HG03139 (cell line): ENCODE measurements around the gene ADAMTS17.

Experiments used
- ATAC-seq: cut with Tn5 transposase; IDR thresholded peaks from one replicate; pipeline ENCODE4 v1.9.1; 2021; ENCODE audit not compliant: unreplicated experiment

The ADAMTS17 gene

DNA sequence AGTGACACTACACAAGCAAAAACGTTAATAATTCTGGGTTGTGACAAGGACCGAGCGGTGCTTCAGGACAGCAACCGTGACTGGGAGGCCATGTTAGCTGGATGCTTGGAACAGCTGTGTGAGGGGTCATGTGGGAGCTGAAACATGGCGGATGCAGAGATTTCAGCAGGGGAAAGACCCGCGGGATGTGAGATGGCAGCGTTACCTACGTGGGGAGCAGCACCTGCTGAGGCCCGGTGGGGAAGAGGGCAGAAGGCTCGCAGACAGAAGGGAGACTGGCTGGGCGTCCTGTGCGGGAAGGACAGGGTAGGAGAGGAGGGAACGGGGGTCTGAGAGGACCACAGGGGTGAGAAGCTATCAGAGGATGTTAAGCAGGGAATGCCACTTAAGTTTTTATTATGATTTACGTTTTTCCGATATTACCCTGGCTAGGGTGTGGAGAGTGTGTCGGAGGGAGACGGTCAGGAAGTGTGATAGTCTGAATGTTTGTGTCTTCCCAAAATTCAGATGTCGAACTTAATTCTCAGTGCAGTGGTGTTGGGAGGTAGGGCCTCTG, 379.7 kb downstream of the ADAMTS17 start:
- ATAC-seq: no peak

DNA sequence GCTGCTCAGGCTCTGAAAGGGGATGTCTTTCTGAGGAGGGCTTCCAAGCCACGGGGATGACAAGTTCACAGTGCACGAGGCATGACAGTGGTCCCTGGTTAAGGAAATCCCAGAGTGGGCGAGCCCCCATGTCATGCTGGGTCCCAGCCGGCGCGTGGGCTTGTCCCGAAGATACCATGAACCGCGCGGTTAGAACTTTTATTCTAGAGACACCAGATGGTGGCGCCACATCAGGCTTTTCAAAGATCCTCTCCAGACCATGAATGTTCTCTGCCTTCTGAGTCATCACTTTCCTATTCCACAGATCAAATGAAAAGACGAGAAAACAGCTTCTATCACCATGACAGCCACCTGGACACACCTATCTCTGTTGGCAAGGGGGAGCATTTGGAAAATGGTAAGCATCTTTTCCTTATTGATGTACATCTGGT, 380.7 kb downstream of the ADAMTS17 start:
- no peak for ATAC-seq

DNA sequence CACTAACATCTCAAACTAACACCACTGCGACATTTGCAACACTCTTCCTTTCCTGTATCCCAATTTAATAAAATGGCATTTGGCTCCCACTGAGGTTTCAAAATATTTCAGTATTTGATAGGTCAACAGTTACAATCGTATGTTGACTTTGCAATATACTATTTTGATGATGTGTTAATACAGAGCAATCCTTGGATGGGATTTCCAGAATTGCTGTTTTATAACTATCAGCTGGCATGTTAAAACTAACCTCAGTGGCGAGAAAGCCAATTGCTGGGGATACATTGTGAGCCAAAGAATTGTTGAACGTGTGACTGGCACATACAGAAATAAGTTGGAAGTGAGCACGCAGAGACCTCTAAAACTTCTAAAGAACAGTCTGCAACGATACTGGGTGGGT, 382.4 kb downstream of the ADAMTS17 start:
- ATAC-seq: no peak

DNA sequence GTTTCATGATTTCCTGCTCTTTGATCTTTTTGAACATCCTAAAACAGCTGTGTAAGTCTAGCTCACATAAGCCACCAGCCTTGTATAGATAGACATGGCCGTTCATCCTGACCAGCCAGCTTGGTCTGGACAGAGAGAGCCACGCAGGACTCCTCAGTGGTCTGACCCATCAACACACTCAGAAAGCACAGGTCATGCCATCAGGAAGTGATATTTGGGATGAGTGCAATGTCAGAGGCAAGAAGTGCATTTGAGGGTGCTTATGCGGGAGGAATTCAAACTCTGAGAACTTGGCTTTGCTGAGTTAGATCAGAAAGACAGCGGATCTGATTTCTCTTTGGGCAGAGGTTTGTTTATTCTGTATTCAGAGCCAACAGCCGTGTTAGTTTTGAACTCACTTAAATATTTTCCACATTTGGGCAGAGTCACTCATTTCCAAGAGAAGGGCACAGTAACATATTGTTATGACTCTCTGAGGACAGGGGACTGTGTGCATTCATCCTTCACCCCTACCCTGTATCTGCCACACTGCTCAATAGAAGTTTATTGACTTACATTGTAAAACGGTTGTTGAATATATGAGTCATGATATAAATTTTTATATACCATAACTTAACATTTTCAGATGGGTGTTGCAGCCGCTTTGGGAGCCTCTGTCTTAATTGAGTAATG, 383.2 kb downstream of the ADAMTS17 start:
- no peak for ATAC-seq

DNA sequence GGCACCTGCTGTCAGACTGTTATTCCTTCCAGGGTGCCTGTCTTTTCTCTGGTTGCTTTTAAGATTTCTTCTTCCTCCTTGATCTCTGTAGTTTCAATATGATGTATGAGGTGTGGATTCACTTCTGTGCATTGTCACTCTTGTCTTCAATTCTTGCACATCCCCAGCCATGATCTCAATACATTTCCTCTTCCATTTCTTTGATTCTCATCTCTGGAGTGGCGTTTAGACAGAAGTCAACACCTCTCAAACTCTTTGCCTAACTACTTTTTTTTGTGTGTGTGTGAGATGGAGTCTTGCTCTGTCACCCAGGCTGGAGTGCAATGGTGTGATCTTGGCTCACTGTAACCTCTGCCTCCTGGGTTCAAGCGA, 384.1 kb downstream of the ADAMTS17 start:
- ATAC-seq: no peak

DNA sequence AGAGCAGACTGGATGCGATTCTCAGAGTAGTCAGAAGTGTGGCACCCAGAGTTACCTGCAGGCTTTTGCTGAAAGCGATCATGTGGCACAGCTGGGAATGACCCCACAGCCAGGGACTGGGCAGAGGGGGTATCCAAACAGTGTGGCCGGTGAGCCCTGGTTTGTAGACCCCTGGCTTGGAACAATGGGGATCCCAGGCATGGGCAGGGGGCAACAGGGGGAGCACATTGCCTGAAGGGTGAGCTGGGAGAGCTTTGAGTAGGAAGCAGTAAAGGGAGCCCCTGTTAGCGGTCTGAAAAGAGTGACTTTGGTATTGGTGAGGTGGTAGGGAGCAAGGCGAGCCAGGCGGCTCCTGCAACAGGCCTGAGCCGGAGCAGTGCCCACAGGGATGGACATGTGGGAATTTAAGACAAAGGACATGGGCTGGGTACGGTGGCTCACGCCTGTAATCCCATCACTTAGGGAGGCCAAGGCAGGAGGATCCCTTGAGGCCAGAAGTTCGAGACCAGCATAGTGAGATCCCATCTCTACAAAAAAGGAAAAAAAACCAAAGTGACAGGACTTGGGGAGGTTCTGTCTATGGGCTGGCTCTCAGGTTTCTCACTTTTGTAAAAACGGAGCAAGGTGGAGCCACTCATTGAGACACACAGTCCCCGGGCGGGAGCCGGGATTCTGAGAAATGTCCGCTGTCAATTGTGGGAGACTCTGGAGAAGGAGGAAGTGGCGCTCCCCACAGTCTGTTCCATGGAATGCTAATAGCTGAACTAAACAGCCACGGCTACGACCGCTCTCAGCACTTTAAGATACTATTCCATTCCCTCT, 384.7 kb downstream of the ADAMTS17 start:
- no peak for ATAC-seq

DNA sequence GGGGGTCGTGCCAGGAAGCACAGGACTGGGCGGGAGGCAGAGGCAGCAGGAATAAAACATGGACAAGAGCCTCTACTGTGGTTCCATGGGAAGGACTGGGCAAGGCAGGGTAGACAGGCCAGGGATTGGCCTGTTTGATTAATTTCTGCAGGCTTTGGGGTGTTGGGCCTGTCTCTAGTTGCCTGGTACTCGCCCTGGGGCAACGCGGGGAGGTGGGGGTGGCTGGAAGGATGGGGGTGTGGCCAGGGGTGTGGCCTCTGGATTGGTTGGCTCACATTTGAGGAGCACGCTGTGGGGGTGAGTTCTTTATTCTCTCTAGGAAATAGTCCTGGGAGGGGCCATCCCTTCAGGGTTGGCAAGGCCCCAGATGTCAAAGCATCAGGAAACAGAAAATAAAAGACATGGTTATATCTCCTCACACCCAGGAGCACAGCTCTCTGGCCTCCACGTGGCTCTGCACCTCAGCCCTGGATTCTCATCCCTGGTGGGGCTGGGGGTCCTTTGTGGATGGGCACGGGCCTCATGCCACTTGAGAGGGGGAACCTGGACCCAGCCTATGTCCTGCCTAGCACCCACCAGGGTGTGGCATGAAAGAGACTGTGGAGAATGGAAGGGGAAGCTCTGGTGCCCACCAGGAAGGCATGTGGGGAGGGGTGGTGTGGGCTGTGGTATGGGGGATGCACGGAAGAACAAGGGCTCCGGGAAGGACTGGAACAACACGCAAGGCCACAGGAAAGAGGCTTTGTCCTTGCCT, 385.6 kb downstream of the ADAMTS17 start:
- no peak for ATAC-seq

DNA sequence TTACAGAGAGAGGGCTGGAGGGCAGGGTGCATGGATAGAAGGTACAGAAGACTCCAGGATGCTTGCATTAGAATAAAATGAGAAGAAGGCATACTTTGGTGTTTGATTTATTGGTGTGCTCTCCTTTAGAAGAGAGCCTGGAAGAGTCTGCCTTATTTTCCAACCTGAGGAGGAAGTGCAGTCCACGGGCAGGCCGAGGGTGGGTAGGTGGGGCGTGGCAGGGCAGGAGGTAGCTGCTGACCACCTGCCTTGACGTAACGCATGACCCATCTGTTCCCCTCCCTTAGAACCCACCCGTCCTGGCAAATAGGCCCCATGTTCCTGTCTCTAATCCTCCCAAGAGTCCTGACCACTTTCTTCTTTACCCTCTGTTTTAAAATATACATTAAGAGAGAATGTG, 386.2 kb downstream of the ADAMTS17 start:
- ATAC-seq: no peak

DNA sequence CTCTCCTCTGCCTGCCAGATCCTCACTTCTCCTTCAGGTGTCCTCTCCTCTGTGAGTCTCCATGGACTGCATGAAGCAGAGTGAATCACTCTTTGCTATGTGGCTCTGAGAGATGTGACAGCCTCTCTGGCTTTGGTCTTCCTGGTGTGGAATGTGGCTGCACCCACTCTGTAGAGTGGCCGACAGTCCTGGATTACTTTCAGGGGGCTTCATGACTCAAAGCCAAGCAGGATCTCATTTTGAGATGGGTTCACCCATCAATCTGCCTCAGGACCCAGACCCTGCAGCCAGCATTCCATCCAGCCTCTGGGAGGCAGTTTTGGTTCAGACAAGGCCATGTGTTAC, 386.6 kb downstream of the ADAMTS17 start:
- ATAC-seq: no peak

DNA sequence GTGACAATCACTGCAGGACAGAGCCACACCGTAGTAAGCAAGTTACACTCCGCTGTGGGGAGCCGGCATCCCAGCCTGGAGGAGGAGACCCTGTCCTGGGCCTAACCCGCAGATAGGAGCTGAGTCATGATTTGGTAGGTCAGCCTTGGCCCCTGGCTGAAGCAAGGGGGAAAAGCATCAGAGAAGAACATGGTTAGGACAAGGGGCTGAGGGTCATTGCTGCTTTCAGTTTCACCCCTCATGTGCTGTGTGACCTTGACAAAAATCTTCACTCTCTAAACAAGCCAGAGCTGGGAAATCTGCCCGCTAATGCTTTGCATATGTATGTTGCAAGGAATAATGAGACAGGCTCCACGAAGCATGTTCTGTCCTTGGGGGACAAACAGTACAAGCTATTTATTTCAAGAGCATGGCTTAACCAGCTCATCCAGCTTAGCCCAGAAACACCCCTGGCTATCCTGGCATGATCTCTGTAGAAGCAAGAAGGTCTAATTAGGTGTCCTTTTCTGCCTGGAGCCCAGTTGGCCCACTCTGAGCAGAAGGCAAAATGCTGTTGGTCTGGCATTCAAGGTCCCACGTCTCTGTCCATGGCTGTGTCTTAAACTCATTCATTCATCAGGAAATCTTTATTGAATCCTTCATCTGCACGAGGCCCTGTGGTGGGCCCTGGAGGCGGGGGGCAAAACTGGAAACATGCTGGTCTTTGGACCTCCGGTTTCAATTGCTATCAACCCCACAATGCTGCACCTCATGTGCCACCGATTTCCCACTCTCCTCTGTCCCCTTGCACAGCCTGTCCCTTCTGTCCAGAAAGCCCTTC, 387.2 kb downstream of the ADAMTS17 start:
- ATAC-seq: no peak

DNA sequence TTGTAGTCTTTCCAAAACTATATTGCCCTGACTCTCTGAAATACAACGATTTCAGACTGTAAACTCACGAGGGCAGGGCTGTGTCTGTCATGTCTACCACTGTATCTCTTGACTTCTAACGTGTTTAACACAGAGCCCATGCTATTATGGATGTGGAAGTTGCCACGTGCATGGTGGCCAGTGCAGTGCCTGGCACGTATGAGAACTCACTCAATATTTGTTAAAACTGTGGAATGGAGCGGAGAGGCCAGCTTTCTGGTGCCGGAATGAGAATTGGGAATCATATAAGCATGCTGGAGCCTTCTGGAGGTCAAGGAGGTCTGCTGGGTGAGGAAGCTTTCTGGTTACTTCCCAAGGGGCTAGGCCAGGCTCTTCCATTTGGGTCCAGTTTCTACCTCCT, 387.9 kb downstream of the ADAMTS17 start:
- ATAC-seq: no peak

DNA sequence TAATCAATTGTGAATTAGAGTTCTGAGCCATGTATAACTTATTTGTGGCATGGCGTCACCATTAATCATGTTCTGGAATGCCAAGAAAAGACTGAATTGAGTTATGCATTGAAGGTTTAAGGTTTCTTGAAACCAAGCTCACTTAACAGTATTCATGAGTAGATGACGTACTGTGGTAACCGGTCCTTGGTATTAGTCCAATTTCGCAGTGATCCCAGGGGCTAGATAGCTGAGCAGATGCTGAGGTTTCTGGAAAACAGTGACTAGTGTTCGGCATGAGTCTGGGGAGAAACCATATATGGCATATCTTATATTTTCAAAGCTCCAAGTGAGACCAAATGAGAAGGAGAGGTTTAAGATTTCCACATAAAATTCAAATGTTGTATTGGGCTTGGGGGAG, 390.3 kb downstream of the ADAMTS17 start:
- ATAC-seq: no peak

DNA sequence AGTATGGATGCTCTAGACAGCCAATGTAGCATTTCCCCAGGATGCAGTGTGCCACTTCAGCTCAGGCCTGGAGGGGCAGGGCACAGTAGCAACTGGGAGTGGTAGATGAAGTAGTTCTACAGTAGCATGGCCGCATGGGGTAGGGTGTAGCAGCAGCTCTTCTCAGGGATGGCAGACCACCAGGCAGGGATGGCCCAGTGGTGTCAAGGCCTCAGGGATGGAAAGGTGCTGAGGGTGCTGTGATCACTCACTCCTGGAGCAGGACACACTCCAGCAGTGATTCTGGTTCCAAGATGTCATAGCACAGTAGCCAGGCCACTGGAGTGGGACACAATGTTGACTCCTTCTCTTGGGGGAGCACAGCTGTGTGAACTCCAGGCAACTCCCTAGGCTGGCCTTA, 397.6 kb downstream of the ADAMTS17 start:
- ATAC-seq: no peak

DNA sequence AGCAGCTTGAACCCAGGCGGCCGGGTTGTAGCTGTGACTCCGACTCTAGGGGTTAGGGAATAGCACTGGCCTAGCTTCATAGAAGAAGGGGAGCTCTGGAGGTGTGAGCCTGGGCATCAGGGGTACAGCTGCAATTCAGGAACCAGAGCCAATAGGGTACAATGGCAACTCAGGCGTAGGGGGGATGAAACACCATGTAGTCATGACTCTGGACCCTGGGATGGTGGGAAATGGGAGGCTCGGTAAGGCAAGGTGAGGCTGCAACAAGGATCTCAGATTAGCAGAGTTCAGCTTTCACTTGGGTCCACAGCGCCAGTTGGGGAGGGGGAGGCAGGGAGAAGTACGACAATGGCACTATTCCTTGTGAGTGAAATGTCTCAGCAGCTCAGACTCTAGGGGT, 398.3 kb downstream of the ADAMTS17 start:
- no peak for ATAC-seq

DNA sequence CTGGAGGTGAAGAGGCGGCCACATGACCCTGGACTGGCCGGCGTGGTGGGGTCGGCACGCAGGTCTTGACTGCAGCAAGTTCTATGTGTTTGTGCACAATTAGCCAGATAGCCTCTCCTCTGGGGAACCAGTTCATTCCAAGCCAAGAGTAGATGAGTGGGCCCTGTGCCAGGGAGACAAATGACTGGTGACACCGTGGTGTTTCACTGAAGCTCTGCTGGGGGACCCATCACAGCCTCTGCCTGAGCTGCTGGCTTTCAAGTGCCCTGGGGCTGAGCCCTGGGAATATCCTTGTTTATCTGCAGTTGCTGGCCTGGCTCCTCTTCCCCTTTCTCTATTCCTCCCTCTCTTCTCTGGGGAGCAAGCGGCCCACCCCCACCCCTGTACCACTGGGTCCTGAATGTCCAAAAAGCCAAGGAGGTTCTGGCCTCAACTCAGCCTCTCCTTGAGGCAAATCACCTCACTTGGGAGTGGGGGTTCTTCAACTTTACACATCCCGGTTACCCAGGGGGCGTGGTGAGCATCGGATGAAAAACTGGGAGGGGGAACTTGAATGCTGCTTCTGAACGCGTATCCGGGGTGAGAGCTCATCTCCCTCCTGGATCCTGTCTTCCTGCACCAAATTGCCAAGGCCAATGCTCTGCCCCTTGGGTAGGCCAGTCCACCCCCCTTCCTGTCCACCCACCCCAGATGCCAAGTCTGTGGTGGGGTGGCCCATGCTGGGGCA, 408.9 kb downstream of the ADAMTS17 start:
- ATAC-seq: no peak

DNA sequence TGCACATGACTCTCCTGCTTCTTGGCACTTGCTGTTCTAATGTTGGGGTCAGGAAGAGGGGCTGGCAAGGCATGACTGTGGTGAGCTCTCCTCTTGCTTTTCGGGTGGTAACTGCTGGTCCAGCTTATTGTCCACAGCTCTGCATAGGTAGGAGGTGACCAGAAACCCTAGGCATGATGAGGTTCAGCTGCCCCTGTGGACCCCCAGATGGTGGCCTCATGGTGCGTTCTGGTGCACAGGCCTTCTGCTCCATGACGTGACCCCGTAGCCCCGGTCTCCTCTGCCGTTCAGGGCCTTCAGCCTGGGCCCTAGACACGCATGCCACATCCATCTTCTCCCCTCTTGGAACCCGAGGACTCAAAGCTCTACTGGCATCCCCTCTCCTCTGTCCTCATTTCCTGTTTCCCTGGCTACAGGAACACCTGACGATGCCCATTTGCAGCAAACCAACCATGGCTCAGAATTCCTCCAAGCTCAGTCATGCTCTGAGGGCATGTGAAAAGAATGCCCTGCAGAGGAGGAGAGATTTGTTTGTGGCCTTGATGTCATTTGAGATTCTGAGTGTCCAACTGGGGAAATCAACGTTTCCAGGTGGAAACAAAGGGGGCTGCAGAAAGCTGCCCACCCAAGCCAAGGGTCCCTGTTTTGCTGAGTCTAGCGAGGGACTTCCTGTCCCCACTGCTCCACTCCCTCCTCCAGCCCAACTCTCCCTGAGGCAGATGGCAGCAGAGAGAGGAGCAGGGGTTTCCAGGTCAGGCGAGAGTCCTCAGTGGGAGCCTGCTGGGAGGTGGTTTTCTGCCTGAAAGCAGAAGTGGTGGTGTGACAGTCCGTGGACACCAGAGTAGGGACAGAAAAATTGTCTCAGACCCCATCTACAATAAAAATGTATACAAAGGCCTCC, 409.8 kb downstream of the ADAMTS17 start:
- no peak for ATAC-seq

DNA sequence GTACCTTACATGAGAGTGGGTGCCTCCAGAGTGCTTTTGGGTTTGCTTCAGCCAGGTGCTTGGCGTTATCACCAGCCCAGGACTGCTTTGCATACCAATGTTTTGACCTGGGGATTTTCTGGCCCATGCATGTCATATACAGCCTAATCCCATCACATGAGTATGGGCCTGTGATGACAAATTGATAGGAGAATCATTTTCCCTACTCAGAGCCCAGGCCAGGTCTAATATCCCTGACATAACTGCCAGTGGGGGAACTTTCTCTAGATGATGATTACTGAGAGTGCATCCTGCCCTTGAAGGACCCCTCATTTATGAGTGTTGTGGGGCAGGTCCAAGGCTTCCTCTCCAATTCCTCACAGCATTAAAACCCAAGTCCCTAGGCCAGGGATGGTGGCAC, 411.1 kb downstream of the ADAMTS17 start:
- ATAC-seq: no peak

DNA sequence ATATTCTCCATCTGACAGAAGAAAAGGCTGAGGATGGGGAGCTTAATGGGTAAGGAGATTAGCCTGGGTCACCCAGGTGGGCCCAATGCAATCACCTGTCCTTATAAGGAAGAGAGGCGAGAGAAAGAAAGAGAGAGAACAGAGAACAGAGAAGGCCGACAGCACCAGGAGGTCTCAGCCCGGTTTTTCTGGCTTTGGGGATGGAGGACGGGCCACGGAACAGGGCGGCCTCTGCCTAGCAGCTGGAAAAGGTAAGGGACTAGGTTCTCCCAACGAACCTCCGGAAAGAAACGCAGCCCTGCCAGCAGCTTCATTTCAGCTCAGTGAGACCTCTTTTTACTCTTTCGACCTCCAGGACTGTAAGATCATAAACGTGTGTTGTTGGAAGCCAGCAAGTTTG, 412.5 kb downstream of the ADAMTS17 start:
- no peak for ATAC-seq

DNA sequence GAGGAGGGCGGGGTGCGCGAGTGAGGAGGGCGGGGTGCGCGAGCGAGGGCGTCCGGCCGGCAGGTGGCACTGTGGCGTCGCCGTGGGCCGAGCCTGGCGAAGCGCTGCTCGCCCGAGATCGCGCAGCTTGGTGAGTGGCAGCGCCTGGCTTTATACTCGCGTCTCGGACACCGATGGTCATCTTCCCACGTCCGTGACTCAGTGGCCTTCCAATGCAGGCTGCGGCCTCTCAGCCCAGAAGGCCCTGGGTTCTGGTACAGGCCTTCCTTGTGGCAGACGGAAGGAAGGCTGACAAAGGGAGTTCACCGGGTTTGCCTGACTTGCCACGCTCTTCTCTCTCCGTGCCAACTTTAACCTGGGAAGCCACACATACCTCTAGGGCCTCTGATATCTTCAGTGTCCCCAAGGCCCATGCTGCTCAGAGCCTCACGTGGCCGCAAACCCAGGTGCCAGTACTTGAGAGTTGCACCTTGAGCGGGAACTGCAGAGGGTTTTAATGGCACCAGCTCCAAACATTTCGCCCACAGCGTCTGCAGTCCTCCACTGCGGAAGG, 413.3 kb downstream of the ADAMTS17 start:
- ATAC-seq: peak; percentile 85
